HEK293T (cell line): ENCODE results near the gene MERTK.

Source experiments
- ELF4 ChIP-seq: fragments of 450-650 bp; IDR thresholded peaks from 2 replicates; pipeline ENCODE4 v1.6.1; 2017; ENCODE audit warnings: antibody characterized with exemption
- SP1 ChIP-seq: fragments of 450-650 bp; IDR thresholded peaks from 2 replicates; pipeline ENCODE4 v1.6.1; 2017
- SUZ12 ChIP-seq: fragments of 450-650 bp; IDR thresholded peaks from 2 replicates; pipeline ENCODE4 v1.6.1; 2016; ENCODE audit warnings: mild to moderate bottlenecking

DNA sequence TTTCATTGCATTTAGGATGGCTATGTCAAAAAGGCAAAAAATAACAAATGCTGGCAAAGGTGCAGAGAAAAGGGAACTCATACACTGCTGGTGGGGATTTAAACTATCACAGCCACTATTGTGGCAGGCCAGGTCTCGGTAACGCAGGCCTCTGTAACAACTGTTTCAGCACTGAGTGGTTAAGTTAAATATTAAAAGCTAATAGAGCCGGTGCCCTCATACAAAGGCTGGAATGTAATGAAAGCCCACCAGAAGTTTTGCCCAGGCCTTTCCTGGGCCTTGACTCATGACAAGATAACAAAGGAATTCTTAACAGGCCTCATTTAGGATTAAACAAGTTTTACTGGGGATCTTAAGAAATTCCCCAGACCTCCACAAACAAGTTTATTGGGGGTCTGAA is 10.7 kb downstream of the MERTK start:
- TF ChIP-seq SP1 = no peak
- TF ChIP-seq ELF4 = no peak
- TF ChIP-seq SUZ12 = no peak
